T-helper 22 cell (primary cell): ENCODE measurements around the gene NEXMIF.
"Not testable (repeated sequence)": the region's sequence is repeated elsewhere in the genome, so short reads cannot be mapped to it uniquely, and the experiment has no call there.

Source experiments
- DNase-seq: peaks from one replicate; pipeline ENCODE4 v3.0.0-alpha.2; 2020; ENCODE audit warnings: low read depth

NEXMIF gene

GRCh38 chrX:74788545-74789086 lies 136.6 kb downstream of the NEXMIF start:
- DNase-seq: no peak

DNA sequence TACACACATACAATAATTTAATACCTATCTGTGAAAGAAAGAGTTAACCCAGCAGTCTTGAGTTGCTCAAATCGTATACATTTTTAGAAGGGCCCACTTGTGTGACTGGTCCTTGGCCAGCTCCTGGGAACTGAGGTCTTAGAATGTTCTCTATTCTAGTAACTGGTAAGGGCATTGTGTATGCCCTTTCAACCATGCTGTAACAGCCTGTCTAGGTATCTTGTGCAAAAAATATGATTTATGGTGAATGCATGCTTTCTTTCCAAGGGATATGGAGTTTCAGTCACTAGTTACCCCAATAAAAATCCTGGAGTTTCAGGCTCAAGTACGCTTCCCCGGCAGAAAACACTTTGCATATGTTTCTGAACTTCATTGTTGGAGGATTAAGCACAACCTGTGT lies 140.6 kb downstream of the NEXMIF start:
- no peak for DNase-seq

DNA sequence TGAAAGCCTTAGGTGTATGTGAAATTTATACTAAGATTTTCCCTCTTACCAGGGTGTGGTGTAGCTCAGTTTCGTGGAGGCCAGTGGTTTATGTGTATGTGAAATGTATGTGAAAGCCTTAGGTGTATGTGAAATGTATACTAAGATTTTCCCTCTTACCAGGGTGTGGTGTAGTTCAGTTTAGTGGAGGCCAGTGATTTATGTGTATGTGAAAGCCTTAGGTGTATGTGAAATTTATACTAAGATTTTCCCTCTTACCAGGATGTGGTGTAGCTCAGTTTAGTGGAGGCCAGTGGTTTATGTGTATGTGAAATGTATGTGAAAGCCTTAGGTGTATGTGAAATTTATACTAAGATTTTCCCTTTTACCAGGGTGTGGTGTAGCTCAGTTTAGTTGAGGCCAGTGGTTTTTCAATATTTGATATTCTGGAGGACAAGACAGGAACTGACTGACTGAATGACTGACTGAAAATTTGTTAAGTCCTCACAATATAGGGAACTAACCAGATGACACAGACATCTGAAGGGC lies 143.7 kb downstream of the NEXMIF start:
- DNase-seq: no peak

GRCh38 chrX:74779175-74779574 lies 146.1 kb downstream of the NEXMIF start:
- no peak for DNase-seq

DNA sequence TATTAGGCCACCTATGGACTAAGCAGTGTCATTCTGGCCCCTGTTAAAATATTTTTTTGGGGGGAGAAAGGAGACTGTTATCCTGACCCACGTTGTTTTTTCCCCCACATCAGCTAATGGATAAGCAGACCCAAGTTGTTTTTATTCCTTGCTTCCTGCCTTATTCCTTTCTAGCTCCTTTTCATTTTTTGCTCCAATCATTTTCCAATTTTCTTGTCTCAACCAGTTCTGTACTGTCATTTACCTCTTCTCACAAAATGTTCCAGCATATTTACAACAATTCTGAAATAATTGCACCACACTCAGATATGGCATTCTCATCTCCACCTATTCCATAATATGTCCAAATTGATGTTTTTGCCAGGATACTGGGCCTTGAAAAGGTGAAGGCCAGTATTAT lies 150.3 kb downstream of the NEXMIF start:
- no peak for DNase-seq

DNA sequence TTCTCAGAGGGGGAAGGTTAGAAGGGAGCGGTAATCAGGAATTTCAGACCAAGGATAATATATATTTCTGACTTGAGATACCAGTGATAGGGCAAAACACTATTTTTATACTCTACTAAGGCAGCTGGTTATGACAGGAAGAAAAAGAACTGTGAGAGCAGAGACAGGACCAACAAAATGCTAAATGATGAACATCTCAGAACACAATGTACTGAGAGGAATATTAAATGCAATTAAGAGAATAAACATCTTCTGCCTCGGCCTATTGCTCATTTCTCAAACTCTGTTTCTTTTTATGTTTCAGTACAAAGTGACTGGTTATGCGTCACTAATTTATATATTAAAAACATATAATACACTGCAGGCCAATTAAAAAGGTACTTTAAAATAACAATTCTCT lies 188.8 kb downstream of the NEXMIF start:
- no peak for DNase-seq

DNA sequence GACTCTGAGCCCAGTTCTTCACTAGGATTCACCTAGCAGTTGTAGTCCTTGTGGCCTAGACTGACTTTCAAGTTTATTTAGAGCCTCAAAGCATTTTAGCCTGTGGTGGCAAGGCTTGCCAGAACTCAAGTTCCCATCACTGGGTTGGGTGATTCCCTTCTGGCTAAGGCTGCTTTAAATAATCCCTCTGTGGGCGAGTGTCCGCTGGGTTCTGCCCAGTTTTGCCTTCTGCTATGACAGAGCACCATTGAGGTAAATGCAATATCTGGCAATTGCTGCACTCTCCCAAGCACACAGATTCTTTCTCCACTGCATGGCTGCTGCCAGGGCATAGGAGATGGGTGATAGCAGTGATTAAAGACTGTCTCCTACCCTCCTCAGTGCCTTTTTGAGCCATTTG lies 220.0 kb downstream of the NEXMIF start:
- DNase-seq: no peak

GRCh38 chrX:74701343-74701742 lies 223.9 kb downstream of the NEXMIF start:
- not testable (repeated sequence) for DNase-seq

DNA sequence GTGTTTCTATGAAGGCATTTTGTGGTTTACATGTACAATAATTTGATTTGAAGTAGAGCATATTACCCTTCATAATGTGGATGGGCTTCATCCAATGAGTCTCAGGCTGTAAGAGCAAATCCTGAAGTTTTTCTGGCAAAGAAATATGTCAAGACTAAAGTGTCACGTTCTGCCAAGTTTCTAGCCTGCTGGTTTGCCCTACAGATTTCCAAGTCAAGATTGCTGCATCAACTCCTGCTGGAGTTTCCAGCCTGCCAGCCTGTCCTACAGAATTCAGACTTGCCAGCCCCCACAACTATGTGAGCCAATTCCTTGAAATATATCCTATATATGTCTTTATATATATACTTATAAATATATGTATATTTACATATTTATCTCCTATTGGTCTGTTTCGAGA lies 240.8 kb downstream of the NEXMIF start:
- DNase-seq: no peak
